Common myeloid progenitor, CD34-positive (primary cell): Measurements from ENCODE around the gene PILRB.
"Not testable (repeated sequence)": the region's sequence is repeated elsewhere in the genome, so short reads cannot be mapped to it uniquely, and the experiment has no call there.

Experiments used
- CTCF ChIA-PET: fragments of 350-600 bp; sonication (Branson Sonifier 250); formaldehyde crosslinking; loops from one replicate; lab custom pipeline; 2021; ENCODE audit warnings: antibody characterized with exemption; lab: Charles Lee
- POLR2A ChIA-PET: fragments of 350-600 bp; sonication (Branson Sonifier 250); formaldehyde crosslinking; loops from one replicate; lab custom pipeline; 2021; ENCODE audit warnings: antibody characterized with exemption; lab: Charles Lee
- DNase-seq, 3 donors: peaks; one replicate each; pipeline versions ENCODE4 v3.0.0 to v3.0.0-alpha.2; 2013
- H3K27ac ChIP-seq, 2 experiments: 1 replicate in 1 of 2; 2 replicates in 1 of 2; pipeline ENCODE4 v1.7.0; 2013; ENCODE audit warnings: inconsistent platforms in 2 of 2, low read length in 2 of 2, mild to moderate bottlenecking in 2 of 2, low read depth in 1 of 2, moderate library complexity in 1 of 2; ENCODE audit not compliant: severe bottlenecking in 2 of 2, insufficient read depth in 1 of 2, poor library complexity in 1 of 2
- H3K27me3 ChIP-seq, 5 experiments: replicated peaks in 2 of 5; 1 replicate in 3 of 5; 2 replicates in 2 of 5; pipeline versions ENCODE4 v1.6.1 to v1.7.0; 2013; ENCODE audit warnings: low read length in 4 of 5, mild to moderate bottlenecking in 2 of 5, moderate library complexity in 2 of 5, inconsistent platforms in 1 of 5; ENCODE audit not compliant: insufficient read depth in 5 of 5, control insufficient read depth in 4 of 5
- H3K36me3 ChIP-seq, 4 experiments: 1 replicate in 2 of 4; 2 replicates in 2 of 4; pipeline versions ENCODE4 v1.6.1 to v1.7.0; 2013; ENCODE audit warnings: low read length in 3 of 4, control low read depth in 1 of 4, mild to moderate bottlenecking in 1 of 4; ENCODE audit not compliant: control insufficient read depth in 4 of 4, insufficient read depth in 4 of 4
- H3K4me1 ChIP-seq, 4 experiments: 1 replicate in 3 of 4; 2 replicates in 1 of 4; pipeline versions ENCODE4 v1.6.1 to v1.7.1; 2013; ENCODE audit warnings: low read length in 3 of 4, mild to moderate bottlenecking in 3 of 4, control low read depth in 1 of 4, inconsistent platforms in 1 of 4, moderate library complexity in 1 of 4; ENCODE audit not compliant: control insufficient read depth in 4 of 4, insufficient read depth in 4 of 4; ENCODE audit errors: control extremely low read depth in 1 of 4
- H3K4me3 ChIP-seq, 7 experiments: 1 replicate in 4 of 7; 2 replicates in 3 of 7; pipeline versions ENCODE4 v1.5.1 to v1.7.0; 2013; ENCODE audit warnings: mild to moderate bottlenecking in 7 of 7, low read length in 6 of 7, moderate library complexity in 6 of 7, inconsistent platforms in 2 of 7, low read depth in 2 of 7, control low read depth in 1 of 7; ENCODE audit not compliant: insufficient read depth in 4 of 7, control insufficient read depth in 1 of 7; ENCODE audit errors: extremely low read depth in 1 of 7
- H3K9me3 ChIP-seq, 5 experiments: 1 replicate in 4 of 5; 2 replicates in 1 of 5; pipeline versions ENCODE4 v1.6.1 to v1.7.1; 2013; ENCODE audit warnings: low read length in 4 of 5, mild to moderate bottlenecking in 2 of 5, inconsistent platforms in 1 of 5, low read depth in 1 of 5, moderate library complexity in 1 of 5; ENCODE audit not compliant: control insufficient read depth in 4 of 5, insufficient read depth in 2 of 5; ENCODE audit errors: control extremely low read depth in 1 of 5
- WGBS: methylation state at CpG from one replicate; pipeline ENCODE4 v1.1.5; 2013; ENCODE audit not compliant: insufficient coverage; 5-methylcytosine and 5-hydroxymethylcytosine counted together

PILRB gene

GRCh38 chr7:100335566-100336466 is 22.1 kb upstream of the PILRB start:
- H3K27me3 ChIP-seq, H3K9me3 ChIP-seq, POLR2A ChIA-PET, CTCF ChIA-PET, H3K4me1 ChIP-seq, H3K36me3 ChIP-seq: not testable (repeated sequence)
- peak; percentile 88 to 92 (median 92) for DNase-seq
- peak overlapping the region; percentile 64 to 86 for H3K27ac ChIP-seq
- WGBS, result under 1% methylated on average over 55 of the region's 85 CpGs
- peak overlapping the region; percentile 62 to 85 (median 75) for H3K4me3 ChIP-seq

DNA sequence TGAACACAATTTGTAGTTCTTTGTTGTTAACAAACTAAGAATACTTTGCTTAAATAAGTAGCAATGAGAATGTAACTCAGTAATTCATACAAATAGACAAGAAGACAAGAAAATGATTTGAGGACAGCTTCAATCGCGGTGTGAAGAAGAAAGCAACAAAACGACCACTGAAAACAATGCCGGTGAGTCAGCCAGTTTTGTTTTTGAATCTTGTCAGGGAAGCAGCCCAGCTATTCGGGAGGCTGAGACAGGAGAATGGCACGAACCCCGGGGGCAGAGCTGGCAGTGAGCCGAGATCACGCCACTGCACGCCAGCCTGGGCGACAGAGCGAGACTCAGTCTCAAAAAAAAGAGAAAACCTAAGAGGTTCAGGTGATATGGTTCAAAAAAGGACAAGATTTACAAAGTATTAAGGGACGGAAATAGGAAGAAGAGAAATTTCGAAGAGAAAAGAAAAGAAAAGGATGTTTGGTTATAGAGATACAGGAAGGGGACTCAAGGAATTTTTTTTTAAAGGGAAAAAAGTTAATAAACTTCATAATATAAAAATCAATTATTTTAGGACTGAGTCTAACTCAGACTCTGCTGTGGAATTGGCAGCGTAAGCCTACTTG is 19.7 kb upstream of the PILRB start:
- H3K27me3 ChIP-seq, H3K4me1 ChIP-seq, H3K4me3 ChIP-seq, CTCF ChIA-PET, H3K27ac ChIP-seq, DNase-seq, H3K9me3 ChIP-seq, POLR2A ChIA-PET: not testable (repeated sequence)
- WGBS, result 93% methylated on average over 8 of the region's 15 CpGs
- peaks cover 0 to 24% (median 11%) of the 10 kb centered on the region in 4 experiments for H3K36me3 ChIP-seq

DNA sequence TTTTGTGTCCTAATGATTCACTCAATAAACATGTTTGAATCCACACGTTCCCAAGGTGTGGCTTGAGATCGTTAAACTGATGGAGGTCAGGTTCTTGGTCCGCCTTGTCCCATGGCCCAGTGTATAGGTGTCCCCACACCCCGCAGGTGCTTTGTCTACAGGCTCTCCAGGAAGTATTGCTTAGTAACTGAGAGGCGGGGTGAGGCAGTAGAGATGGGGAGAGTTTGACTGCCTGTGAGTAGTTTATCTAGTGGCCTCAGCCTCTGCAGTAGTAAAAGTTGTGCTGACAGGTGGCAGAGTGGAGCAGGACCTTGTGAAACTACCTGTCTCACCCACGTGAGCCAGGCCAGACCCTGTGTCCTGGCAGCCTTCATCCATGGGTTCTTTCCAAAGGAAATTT is 16.6 kb upstream of the PILRB start:
- H3K4me1 ChIP-seq, H3K27ac ChIP-seq, POLR2A ChIA-PET, H3K27me3 ChIP-seq, DNase-seq, CTCF ChIA-PET, H3K4me3 ChIP-seq, H3K9me3 ChIP-seq: not testable (repeated sequence)
- WGBS, result 94% methylated on average over 3 of the region's 6 CpGs
- H3K36me3 ChIP-seq, result peaks cover 3 to 28% (median 14%) of the 10 kb centered on the region in 4 experiments

- DNase-seq, result no peak
- no peak overlapping the region for H3K27ac ChIP-seq
- H3K36me3 ChIP-seq, result peaks cover 9 to 42% (median 29%) of the 10 kb centered on the region in 4 experiments
- ChIA-PET CTCF (interaction anchor here (1.0 to 1.5 kb wide), 2 partner anchors 59 to 210 kb away, joined by 3 read pairs; no protein-coding TSS in a partner anchor), POLR2A (no interaction called here)
- 95% methylated on average over 5 of the region's 6 CpGs for WGBS
- no peaks in the 10 kb centered on the region for H3K27me3 ChIP-seq
- no peak overlapping the region for H3K4me3 ChIP-seq
- H3K4me1 ChIP-seq, result peaks cover 0 to 2% (median 1%) of the 10 kb centered on the region in 4 experiments
- H3K9me3 ChIP-seq, result no peaks in the 10 kb centered on the region
Measured at GRCh38 chr7:100342765-100343164, 15.2 kb upstream of the PILRB start.

DNA sequence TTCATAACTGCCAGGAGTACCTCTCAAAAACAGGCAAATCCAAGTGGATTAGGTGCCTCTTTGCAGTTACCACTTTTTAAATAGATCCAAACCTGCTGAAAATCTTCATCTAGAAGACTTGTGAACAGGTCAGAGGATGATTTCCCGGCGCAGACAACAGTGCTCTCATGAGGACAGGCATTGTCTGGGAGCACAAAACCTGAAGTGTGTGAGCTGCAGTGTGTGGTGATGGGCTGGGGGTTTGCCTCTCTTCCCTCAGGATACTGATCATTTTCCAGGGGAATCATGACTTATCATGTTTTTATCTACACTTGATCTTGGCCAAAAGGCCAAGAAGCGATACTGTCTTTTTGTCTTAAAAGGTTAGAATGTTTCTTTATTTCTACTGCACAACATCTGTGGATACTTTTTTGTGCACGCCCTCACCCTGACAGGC is 13.8 kb upstream of the PILRB start:
- H3K4me3 ChIP-seq, DNase-seq, POLR2A ChIA-PET, H3K27me3 ChIP-seq, H3K9me3 ChIP-seq, H3K27ac ChIP-seq, H3K4me1 ChIP-seq: not testable (repeated sequence)
- peaks cover 12 to 47% (median 32%) of the 10 kb centered on the region in 4 experiments for H3K36me3 ChIP-seq
- CTCF ChIA-PET, result interaction anchor here (1.0 to 1.8 kb wide), 2 partner anchors 10 to 212 kb away, joined by 3 to 5 read pairs; no protein-coding TSS in a partner anchor
- WGBS, result no CpG with 5 or more reads among the region's 4 CpGs

GRCh38 chr7:100344560-100345287 is 13.2 kb upstream of the PILRB start:
- ChIA-PET POLR2A (interaction anchor here (0.6 kb wide), 1 partner anchor 9 kb away, joined by 6 read pairs; no protein-coding TSS in a partner anchor), CTCF (interaction anchor here (1.0 to 1.8 kb wide), 2 partner anchors 10 to 212 kb away, joined by 3 to 5 read pairs; no protein-coding TSS in a partner anchor)
- not testable (repeated sequence) for H3K27me3 ChIP-seq, H3K4me1 ChIP-seq, H3K9me3 ChIP-seq, H3K4me3 ChIP-seq
- peak; percentile 53 to 71 (median 55) for DNase-seq
- Histone ChIP-seq H3K36me3 (peaks cover 12 to 53% (median 35%) of the 10 kb centered on the region in 4 experiments), H3K27ac (peak overlapping the region in 1 of 2 experiments; percentile 49)
- 96% methylated on average over 5 of the region's 13 CpGs for WGBS
